ENCODE results near the gene ANKMY1.

ANKMY1 gene

GRCh38 chr2:240557808-240558207 lies at the start of gene ANKMY1:
TSS of gene ANKMY1 (minus strand) at chr2:240557988. CDS start at chr2:240557335, 653 bp downstream.
- DNase-seq: no peak

- DNase-seq: no peak
These were observed 48.3 kb upstream of the ANKMY1 start for GRCh38 chr2:240605867-240606743.

GRCh38 chr2:240604939-240605716 lies 47.3 kb upstream of the ANKMY1 start:
- no peak for DNase-seq

- DNase-seq: no peak
These were observed 46.6 kb upstream of the ANKMY1 start for GRCh38 chr2:240604291-240604938.

- DNase-seq: no peak
These were observed 46.1 kb upstream of the ANKMY1 start for GRCh38 chr2:240603846-240604245.

GRCh38 chr2:240603081-240603835 lies 45.5 kb upstream of the ANKMY1 start:
- DNase-seq: no peak

GRCh38 chr2:240602266-240603050 lies 44.7 kb upstream of the ANKMY1 start:
- no peak for DNase-seq

GRCh38 chr2:240601831-240602160 lies 44.0 kb upstream of the ANKMY1 start:
- DNase-seq: no peak

GRCh38 chr2:240601061-240601830 lies 43.5 kb upstream of the ANKMY1 start:
- no peak for DNase-seq

GRCh38 chr2:240600451-240600961 lies 42.7 kb upstream of the ANKMY1 start:
- no peak for DNase-seq

- no peak for DNase-seq
These were observed 41.4 kb upstream of the ANKMY1 start for GRCh38 chr2:240599141-240599583.

GRCh38 chr2:240598311-240598911 lies 40.6 kb upstream of the ANKMY1 start:
- no peak for DNase-seq

GRCh38 chr2:240597419-240598181 lies 39.8 kb upstream of the ANKMY1 start:
- DNase-seq: no peak

GRCh38 chr2:240597054-240597418 lies 39.2 kb upstream of the ANKMY1 start:
- no peak for DNase-seq

GRCh38 chr2:240596491-240596931 lies 38.7 kb upstream of the ANKMY1 start:
- no peak for DNase-seq

- no peak for DNase-seq
These were observed 38.3 kb upstream of the ANKMY1 start for GRCh38 chr2:240596080-240596460.

GRCh38 chr2:240595381-240596079 lies 37.7 kb upstream of the ANKMY1 start:
- DNase-seq: no peak

GRCh38 chr2:240594511-240595380 lies 37.0 kb upstream of the ANKMY1 start:
- DNase-seq: no peak
